D721Med (cell line): ENCODE results near the gene WDR27.

Experiments used
- DNase-seq: peaks from one replicate; pipeline ENCODE4 v3.0.0; 2011; ENCODE audit warnings: low spot score; ENCODE audit not compliant: insufficient read length
- FAIRE-seq: peaks from 2 replicates; lab custom pipeline; 2011; peaks lifted over from hg19 to GRCh38; lab: Jason Lieb, UNC
- TF ChIP-seq, protein P1 (sequence below): IDR thresholded peaks from 2 replicates; pipeline ENCODE4 v1.5.1; 2012; ENCODE audit warnings: mild to moderate bottlenecking, control low read depth; ENCODE audit not compliant: insufficient read depth; ENCODE audit errors: missing control alignments

Gene WDR27

DNA sequence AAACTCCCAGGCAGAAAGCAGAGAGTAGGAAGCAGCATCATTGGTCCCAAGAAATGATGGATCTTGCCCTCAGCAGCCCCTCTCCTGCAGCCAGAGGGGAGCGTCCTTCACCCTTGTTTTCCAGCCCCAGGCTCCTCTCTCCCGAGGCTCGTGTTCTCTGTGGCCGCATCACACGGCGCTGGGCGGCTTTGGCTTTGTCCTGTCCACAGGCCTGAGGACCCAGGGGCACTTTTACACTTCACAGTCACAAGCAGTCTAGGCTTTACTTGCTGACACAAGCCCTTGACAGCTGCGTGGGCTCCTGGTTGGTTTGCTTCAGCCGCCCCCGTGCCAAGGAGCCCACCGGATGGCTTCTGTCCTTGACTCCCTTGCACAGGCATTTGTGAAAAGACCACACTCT, 272.8 kb downstream of the WDR27 start:
- FAIRE-seq: no peak
- DNase-seq: no peak
- TF ChIP-seq, protein P1, sequence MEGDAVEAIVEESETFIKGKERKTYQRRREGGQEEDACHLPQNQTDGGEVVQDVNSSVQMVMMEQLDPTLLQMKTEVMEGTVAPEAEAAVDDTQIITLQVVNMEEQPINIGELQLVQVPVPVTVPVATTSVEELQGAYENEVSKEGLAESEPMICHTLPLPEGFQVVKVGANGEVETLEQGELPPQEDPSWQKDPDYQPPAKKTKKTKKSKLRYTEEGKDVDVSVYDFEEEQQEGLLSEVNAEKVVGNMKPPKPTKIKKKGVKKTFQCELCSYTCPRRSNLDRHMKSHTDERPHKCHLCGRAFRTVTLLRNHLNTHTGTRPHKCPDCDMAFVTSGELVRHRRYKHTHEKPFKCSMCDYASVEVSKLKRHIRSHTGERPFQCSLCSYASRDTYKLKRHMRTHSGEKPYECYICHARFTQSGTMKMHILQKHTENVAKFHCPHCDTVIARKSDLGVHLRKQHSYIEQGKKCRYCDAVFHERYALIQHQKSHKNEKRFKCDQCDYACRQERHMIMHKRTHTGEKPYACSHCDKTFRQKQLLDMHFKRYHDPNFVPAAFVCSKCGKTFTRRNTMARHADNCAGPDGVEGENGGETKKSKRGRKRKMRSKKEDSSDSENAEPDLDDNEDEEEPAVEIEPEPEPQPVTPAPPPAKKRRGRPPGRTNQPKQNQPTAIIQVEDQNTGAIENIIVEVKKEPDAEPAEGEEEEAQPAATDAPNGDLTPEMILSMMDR: no peak

DNA sequence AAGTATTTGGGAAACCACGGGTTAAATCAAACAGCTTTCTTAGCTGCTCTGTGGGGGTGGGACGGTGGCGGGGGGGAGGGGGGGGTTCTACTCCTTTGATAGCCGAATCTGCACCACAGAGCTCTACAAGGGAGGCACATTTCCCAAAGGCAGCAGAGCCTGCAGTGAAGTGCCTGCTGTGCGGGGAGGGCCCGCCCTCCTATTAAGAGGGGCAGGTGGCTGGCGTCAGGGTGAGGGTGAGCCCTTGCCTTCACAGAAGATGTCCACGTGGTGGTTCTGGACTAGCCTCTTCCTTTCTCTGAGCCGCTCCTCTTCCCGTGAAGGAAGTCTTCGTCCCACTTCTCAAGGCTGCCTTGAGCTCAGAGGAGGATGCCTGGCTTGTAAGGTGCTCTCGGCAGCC, 273.3 kb downstream of the WDR27 start:
- FAIRE-seq: no peak
- DNase-seq: no peak

DNA sequence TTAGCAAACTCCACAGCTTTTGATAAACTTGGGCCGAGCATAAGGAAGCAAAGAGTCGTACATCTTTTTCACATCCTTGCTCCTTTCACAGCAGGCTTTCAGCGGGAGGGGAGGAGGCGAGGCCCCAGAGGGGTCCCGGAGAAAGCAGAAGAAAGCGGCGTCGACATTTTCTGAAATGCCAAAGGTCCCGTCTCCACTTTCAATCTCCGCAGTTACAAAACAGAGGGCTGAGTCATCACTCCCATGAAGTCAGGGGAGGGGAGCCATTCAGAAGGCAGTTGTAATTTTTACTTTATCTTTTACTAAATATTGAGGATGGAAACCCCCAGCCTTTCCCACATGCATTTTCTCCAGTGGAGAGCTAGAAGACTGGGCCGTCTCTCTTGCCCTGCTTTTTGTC, 274.0 kb downstream of the WDR27 start:
- DNase-seq: no peak
- TF ChIP-seq, protein P1: no peak
- no peak for FAIRE-seq

More for the DNA sequence above, 273.3 kb downstream of the WDR27 start:
- TF ChIP-seq, protein P1: no peak

DNA sequence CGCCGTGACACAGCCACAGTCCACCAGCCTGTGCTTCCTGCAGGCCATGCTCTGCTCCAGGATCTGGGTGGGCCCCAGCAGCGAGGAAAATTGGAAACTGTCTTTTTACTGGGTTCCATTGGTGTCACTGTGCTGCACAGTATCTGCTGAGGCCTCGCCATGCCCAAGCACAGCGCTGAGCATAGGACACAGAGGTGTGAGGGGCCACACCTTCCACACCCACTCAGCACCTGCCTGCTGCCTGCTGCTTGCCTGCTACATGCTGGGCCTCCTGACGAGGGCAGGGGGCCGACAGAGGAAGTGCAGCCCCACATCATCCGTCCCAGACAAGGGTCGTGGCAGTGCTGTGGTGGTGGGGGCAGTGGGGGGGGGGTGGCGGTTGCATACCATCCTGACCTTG, 275.2 kb downstream of the WDR27 start:
- DNase-seq (no peak), FAIRE-seq (no peak)
- TF ChIP-seq, protein P1: no peak

DNA sequence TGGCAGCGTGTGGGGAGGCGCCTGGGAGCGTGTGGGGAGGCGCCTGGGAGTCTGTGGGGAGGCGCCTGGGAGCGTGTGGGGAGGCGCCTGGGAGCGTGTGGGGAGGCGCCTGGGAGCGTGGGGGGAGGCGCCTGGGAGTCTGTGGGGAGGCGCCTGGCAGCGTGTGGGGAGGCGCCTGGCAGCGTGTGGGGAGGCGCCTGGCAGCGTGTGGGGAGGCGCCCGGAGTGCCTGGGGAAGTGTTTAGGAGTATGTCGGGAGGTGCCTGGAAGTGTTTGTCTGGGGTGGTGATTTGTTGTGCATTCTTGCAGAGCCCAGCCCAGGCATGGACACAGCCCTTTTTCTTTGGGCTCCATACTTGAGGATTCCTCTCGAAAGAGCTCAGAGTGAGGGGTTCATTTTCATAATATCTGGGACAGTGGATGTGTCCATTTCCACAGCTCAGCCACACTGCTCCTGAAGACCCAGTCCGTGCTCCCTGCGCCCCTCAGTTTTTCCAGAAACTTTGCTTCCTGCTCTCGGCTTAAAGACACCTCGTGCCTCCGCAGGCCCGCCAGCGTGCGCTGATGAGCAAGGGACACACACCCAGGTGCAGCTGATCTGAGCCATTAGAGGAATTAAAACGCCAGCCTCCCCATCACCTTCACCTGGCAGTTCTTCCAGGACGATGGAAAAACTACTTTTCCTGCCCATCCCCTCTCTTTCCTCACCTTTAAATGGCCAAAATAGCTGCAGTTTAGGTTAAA, 276.0 kb downstream of the WDR27 start:
- TF ChIP-seq, protein P1: no peak
- DNase-seq (no peak), FAIRE-seq (no peak)

DNA sequence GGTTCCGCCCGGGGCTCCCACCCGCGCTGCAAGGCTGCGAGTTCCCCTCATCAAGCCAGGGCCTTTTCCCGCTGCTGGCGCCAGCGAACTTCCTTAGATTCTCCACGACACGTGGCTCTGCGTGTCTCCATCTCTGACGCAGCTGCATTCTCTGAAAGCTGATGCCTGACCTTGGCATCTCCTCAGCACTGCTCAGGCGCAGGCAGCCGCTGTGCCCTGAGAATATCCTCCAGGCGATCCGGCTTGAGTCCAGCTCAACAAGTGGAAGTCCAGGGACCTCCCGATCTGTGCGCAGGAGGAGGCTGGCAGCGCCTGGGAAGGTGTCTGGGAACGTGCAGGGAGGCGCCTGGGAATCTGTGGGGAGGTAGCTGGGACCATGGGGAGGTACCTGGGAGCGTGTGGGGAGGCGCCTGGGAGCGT, 277.0 kb downstream of the WDR27 start:
- no peak for DNase-seq
- TF ChIP-seq, protein P1: no peak
- FAIRE-seq: no peak

DNA sequence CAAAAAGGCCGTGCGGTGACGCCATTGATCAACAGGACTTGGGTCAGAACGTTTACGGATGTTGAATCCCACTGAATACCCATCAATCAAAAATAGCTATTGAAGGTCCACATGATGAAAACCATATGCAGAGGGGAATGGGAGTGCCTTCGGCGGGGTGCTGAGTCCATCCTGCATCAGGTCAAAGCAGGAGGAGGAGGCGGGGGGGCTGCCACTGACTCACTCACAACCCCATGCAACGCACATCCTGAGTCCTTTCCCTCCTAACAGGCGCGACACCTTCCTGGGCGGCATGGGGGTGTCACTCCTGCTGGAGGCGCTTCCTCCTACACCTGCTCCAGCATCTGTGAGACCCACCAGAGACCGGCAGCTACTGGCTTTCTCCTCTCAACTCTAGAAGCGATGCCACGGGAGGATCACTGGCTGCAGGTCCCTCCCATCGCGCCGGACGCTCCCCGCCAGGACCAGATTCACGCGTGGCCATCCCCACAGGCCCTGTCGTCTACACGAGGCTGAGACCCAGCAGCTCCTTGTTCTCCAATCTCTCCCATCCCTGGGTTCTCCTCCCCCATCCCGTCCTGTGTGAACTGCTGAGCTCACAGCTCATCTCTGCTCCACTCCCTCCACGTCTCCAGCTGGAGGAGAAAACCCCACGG, 277.6 kb downstream of the WDR27 start:
- FAIRE-seq: no peak
- DNase-seq: no peak
- TF ChIP-seq, protein P1: no peak
